HuH-7 (cell line): ENCODE results near the gene ARMC9.
"Not testable (repeated sequence)": the region's sequence is repeated elsewhere in the genome, so short reads cannot be mapped to it uniquely, and the experiment has no call there.

Experiments
- DNase-seq: peaks from one replicate; pipeline ENCODE4 v3.0.0; 2011; ENCODE audit warnings: low spot score

ARMC9 gene

GRCh38 chr2:231244382-231245248, 46.2 kb downstream of the ARMC9 start:
- no peak for DNase-seq

- no peak for DNase-seq
Observed at GRCh38 chr2:231245249-231246094, 47.0 kb downstream of the ARMC9 start.

- DNase-seq, result no peak
Observed at GRCh38 chr2:231246171-231246842, 47.9 kb downstream of the ARMC9 start.

DNA sequence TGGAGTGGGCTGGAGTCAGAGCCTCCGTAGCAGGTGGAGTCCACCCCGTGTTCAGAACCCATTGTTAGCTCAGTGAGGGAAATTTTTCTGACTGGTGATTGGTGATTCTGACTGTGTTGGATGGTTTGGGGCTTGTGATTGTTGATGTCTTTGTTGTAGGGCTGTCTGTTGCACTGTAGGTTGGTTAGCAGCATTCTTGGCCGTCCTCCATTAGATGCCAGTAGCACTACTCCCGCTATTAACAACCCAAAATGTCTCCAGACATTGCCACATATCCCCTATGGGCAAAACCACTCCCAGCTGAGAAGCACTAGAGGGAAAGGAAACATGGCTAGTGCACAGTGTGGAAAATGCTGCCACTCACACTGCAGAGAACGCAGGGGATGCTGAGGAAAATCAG, 51.7 kb downstream of the ARMC9 start:
- no peak for DNase-seq

GRCh38 chr2:231250698-231251097, 52.3 kb downstream of the ARMC9 start:
- no peak for DNase-seq

DNA sequence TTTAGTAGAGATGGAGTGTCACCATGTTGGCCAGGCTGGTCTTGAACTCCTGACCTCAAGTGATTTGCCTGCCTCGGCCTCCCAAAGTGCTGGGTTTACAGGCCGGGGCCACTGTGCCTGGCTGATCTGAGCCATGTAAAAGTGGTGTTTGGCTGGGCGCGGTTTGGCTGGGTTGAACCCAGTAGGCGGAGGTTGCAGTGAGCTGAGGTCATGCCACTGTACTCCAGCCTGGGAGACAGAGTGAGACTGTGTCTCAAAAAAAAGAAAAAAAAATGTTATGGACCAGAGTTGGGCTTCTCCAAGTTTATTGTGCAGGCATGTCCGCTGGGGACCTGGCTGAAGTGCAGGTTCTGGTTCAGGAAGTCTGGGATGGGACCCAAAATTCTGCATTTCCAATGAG, 54.9 kb downstream of the ARMC9 start:
- DNase-seq, result not testable (repeated sequence)

DNA sequence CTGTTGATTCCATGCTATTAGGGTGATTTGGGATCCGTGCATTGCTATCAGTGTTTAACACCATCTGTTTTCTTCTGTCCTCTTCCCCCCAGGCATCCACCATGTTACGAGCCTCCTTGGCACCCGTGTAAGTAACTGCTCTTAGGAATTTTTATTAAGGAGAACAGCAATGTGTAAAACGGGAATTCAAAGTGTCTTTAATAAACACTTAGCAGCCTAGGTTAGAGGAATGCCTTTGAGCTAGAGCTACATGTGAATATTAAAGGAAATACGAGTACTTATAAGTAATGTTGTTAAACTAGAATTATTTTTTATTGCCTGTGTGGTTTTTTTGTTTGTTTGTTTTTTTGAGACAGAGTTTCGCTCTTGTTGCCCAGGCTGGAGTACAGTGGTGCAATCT, 58.1 kb downstream of the ARMC9 start:
- DNase-seq, result no peak

DNA sequence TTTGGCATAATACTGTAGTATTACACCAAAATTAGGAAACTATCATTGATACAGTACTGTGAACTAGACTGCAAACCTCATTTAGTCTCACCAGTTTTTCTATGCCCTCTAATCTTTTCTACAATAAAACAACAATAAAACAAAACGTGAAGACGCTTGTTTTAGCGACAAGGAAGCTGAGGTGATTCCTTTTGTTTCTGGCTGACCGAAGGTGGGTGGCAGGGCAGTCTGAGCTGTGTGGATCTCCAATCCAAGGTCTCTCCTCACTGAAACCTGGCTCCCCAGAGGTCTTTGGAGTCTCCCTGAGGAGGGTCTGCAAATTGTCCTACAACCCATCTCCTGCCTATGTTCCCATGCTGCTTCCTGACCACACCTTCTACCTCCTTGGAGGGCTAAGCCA, 59.3 kb downstream of the ARMC9 start:
- no peak for DNase-seq

GRCh38 chr2:231258701-231259100, 60.3 kb downstream of the ARMC9 start:
- peak; percentile 44 for DNase-seq

DNA sequence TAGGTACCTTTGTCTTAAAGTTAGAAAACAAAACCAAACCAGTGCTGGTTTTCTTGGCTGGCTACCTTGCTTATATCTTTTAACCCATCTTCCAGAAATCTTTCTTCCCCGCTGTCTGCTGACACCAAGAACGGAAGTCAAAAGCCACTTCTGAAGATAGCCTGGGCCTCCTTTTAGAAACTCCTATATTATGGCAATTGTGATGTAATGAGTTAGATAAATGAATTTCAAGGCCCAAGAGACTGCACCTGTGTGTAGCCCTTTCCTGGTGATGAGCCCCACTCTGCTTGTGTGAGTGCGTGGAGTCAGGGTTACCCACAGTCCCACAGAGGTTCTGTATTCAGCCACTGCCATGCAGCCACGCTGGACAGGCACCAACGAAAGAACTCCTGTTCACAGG, 60.7 kb downstream of the ARMC9 start:
- DNase-seq, result no peak

DNA sequence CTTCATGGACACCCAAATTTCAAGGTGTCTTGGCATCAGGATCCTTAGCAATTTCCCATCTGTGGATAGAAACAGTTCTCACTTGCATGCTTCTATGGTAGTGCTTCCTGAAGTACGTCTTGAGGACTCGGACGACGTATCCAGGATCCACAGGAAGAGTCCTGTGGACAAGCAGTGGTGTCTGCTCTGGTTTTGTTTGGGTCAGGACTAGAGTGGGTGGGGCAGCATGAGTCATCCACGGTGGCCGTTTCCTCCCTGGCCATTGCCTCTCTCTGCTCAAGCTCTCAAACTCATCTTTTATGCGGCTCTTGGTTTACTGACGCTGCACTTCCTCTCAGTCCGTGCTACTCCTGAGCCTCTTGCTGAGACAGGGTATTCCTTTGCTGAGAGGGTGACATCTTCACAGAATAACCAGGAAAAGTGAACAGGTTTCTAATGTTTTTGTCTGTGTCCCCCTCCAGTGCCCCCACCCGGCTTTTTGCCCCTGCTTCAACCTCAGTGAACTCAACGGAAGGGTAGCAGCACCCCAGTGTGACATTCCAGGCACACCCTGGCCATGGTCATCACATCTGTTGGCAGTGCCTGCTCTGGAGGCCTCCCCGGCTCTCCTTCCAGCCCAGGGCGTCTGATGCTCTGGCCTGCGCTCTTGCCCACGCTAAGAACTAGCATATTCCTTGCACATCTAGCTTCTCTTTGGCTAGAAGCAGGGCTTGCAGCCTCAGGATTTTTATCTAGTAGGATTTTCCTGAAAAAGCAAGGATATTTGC, 62.2 kb downstream of the ARMC9 start:
- DNase-seq, result no peak

- DNase-seq, result no peak
Observed at GRCh38 chr2:231263118-231263831, 64.8 kb downstream of the ARMC9 start.

- DNase-seq, result no peak
Observed at GRCh38 chr2:231270221-231271114, 72.0 kb downstream of the ARMC9 start.

DNA sequence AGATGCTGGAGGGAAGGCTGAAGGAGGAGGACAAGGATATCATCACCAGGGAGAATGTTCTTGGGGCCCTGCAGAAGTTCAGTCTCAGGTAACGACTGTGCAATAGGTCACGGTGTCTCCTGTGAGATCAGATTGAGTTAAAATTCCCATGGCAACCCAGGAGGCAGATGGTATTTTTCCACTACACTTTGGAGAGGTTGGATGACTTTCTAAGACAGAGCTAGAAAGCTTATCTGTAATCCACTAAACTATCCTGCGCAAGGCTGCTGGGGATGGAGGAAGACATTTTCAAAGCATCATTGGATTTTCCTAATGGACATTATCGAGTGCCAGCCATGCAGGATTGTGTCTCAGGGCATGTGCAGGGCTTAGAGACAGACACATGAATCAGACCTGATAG, 74.6 kb downstream of the ARMC9 start:
- no peak for DNase-seq

DNA sequence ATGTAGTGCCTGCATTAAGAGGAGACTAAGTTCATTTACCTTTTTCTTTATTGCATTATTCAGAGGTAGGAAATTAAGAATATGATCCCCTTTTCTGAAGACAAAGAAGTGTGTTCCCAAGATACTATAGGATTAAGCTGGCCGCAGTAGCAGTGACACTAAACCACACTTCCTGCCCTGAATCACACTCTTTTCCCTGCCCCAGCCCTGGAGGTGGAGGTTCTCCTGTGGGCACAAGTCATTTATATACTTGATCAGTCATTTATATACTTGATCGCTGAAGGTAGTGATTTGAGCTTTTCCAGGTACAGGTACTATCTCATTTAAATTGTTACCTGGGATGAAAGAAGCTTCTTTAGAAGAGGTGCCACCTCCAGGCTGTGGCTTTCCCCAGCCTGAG, 78.6 kb downstream of the ARMC9 start:
- no peak for DNase-seq

- no peak for DNase-seq
Observed at GRCh38 chr2:231277962-231278361, 79.5 kb downstream of the ARMC9 start.

DNA sequence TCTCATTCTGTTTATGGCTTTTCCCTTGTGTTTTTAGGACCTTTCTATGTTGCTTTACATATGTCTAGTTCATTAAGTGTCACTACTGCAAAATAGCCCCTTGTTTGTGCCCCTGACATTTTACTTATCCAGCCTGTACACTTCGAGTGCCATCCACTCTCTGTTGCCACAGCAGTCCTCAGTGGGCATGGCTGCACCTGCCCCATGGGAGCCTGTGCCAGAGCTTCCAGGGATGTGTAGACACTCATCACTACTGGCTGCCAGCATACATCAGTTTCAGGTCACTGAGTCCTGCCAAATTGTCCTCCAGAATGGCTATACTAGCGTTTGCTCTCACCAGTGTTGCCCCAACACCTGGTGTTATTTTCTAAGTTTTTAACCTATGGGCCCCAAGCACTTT, 80.4 kb downstream of the ARMC9 start:
- no peak for DNase-seq

DNA sequence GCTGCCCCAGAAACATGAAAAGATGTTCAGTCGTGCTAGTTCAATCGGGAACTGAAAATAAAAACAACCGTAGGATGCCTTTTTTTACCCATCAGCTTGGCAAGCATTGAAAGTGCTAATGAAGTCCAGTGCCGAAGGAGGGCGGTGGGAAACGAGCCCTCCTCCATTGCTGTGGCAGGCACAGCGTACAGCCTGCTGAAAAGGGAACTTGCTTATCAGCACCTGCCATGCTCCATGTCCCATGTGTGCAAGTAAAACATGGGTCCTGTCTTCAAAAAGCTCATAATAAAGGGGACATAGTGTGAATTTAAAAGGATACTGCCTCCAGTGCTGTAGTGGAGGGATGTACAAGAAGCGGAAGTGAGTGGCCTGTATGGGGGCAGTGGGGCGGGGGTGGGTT, 82.4 kb downstream of the ARMC9 start:
- DNase-seq, result no peak

GRCh38 chr2:231284296-231284695, 85.9 kb downstream of the ARMC9 start:
- no peak for DNase-seq

GRCh38 chr2:231286964-231287363, 88.5 kb downstream of the ARMC9 start:
- no peak for DNase-seq
